ENCODE measurements around the gene CELF1. TPM values are rescaled to one million over a fixed set of nuclear protein-coding genes. Genes with fewer than 3 reads are reported as not detected.

CELF1 gene
- polyA plus RNA-seq, 1 donor from 2014 or later = 209 TPM

DNA sequence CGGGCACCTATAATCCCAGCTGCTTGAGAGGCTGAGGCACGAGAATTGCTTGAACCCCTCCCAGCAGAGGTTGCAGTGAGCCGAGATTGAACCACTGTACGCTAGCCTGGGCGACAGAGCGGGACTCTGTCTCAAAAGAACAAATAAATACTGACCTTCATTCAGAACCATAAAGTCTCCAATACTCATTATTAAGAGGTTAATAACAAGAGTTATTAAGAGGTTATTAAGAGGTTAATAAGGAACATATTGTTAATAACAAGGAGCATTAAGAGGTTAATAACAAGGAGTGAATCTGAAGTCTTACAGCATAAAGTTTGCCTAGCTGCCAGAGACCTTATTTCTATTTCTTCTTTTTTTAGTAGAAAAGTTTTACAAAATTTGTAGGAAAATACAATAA, 7.6 kb downstream of the CELF1 start:
- Histone ChIP-seq H2AFZ (ENCODE audit: low read depth, low read length) (no peak overlapping the region), H3K9me2 (ENCODE audit: insufficient read depth, low read length) (no peaks in the 10 kb centered on the region), H3K9me3 (ENCODE audit: low read length) (no peaks in the 10 kb centered on the region), H3F3A (ENCODE audit: insufficient read depth, low read length, poor library complexity, severe bottlenecking) (no peaks in the 10 kb centered on the region), H4K20me1 (ENCODE audit: insufficient read depth) (no peaks in the 10 kb centered on the region), H3K9ac (ENCODE audit: low read length) (no peak overlapping the region), H3K27ac (ENCODE audit: low read length) (no peak overlapping the region), H3K36me3 (ENCODE audit: insufficient read depth, low read length) (no peaks in the 10 kb centered on the region), H3K27me3 (ENCODE audit: insufficient read depth, low read depth, low read length) (no peaks in the 10 kb centered on the region), H3K4me3 (ENCODE audit: low read length) (no peak overlapping the region), H3K4me2 (ENCODE audit: low read length) (no peak overlapping the region), H3K79me2 (replicated peaks; ENCODE audit: insufficient read depth, low read length) (peaks cover 84% of the 10 kb centered on the region)
- TF ChIP-seq, protein P1, sequence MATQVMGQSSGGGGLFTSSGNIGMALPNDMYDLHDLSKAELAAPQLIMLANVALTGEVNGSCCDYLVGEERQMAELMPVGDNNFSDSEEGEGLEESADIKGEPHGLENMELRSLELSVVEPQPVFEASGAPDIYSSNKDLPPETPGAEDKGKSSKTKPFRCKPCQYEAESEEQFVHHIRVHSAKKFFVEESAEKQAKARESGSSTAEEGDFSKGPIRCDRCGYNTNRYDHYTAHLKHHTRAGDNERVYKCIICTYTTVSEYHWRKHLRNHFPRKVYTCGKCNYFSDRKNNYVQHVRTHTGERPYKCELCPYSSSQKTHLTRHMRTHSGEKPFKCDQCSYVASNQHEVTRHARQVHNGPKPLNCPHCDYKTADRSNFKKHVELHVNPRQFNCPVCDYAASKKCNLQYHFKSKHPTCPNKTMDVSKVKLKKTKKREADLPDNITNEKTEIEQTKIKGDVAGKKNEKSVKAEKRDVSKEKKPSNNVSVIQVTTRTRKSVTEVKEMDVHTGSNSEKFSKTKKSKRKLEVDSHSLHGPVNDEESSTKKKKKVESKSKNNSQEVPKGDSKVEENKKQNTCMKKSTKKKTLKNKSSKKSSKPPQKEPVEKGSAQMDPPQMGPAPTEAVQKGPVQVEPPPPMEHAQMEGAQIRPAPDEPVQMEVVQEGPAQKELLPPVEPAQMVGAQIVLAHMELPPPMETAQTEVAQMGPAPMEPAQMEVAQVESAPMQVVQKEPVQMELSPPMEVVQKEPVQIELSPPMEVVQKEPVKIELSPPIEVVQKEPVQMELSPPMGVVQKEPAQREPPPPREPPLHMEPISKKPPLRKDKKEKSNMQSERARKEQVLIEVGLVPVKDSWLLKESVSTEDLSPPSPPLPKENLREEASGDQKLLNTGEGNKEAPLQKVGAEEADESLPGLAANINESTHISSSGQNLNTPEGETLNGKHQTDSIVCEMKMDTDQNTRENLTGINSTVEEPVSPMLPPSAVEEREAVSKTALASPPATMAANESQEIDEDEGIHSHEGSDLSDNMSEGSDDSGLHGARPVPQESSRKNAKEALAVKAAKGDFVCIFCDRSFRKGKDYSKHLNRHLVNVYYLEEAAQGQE (IDR thresholded peaks at IDR 0.05; ENCODE audit: borderline replicate concordance) = no peak
- no peak for TF ChIP-seq EZH2 (IDR thresholded peaks at IDR 0.05; ENCODE audit: borderline replicate concordance, insufficient read depth, low read length, poor library complexity, severe bottlenecking)

DNA sequence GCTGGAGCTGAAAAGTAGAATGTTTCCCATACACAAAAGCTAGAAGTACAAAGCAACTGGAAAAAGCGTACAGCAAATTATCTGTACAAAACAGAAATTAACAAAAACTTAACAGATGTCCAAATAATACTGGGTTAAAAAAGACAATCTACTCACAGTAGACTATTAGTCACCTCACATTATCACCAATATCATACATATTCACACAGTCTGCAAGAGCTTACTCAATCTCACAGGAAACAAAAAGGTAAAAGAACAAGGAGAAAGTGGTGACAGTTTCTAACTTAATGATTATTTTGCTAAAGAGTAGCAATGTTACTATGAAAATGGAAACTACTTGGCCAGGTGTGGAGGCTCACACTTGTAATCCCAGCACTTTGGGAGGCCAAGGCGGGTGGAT, 11.9 kb downstream of the CELF1 start:
- Histone ChIP-seq H3K79me2 (replicated peaks; ENCODE audit: insufficient read depth, low read length) (peaks cover 83% of the 10 kb centered on the region), H3K4me3 (ENCODE audit: low read length) (peak overlapping the region; percentile 54), H3K36me3 (ENCODE audit: insufficient read depth, low read length) (no peaks in the 10 kb centered on the region), H3K27ac (ENCODE audit: low read length) (peak overlapping the region; percentile 97), H2AFZ (ENCODE audit: low read depth, low read length) (no peak overlapping the region), H4K20me1 (ENCODE audit: insufficient read depth) (peaks cover 3% of the 10 kb centered on the region), H3F3A (ENCODE audit: insufficient read depth, low read length, poor library complexity, severe bottlenecking) (peaks cover 3% of the 10 kb centered on the region), H3K9me3 (ENCODE audit: low read length) (no peaks in the 10 kb centered on the region), H3K27me3 (ENCODE audit: insufficient read depth, low read depth, low read length) (no peaks in the 10 kb centered on the region), H3K9ac (ENCODE audit: low read length) (peak overlapping the region; percentile 23), H3K4me2 (ENCODE audit: low read length) (no peak overlapping the region), H3K9me2 (ENCODE audit: insufficient read depth, low read length) (no peaks in the 10 kb centered on the region)
- no peak for TF ChIP-seq RAD21 (conservative IDR thresholded peaks at IDR 0.05)
- TF ChIP-seq, protein P1 (IDR thresholded peaks at IDR 0.05; ENCODE audit: borderline replicate concordance) = no peak
- TF ChIP-seq EP300 (conservative IDR thresholded peaks at IDR 0.05; ENCODE audit: poor library complexity, severe bottlenecking) = no peak
- TF ChIP-seq TAF1 (IDR thresholded peaks at IDR 0.05; ENCODE audit: low read depth) = no peak
- TF ChIP-seq, protein P2, sequence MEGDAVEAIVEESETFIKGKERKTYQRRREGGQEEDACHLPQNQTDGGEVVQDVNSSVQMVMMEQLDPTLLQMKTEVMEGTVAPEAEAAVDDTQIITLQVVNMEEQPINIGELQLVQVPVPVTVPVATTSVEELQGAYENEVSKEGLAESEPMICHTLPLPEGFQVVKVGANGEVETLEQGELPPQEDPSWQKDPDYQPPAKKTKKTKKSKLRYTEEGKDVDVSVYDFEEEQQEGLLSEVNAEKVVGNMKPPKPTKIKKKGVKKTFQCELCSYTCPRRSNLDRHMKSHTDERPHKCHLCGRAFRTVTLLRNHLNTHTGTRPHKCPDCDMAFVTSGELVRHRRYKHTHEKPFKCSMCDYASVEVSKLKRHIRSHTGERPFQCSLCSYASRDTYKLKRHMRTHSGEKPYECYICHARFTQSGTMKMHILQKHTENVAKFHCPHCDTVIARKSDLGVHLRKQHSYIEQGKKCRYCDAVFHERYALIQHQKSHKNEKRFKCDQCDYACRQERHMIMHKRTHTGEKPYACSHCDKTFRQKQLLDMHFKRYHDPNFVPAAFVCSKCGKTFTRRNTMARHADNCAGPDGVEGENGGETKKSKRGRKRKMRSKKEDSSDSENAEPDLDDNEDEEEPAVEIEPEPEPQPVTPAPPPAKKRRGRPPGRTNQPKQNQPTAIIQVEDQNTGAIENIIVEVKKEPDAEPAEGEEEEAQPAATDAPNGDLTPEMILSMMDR (IDR thresholded peaks at IDR 0.05; ENCODE audit: poor library complexity, severe bottlenecking) = no peak
- no peak for TF ChIP-seq SMC3 (conservative IDR thresholded peaks at IDR 0.05; ENCODE audit: poor library complexity)
- TF ChIP-seq EZH2 (IDR thresholded peaks at IDR 0.05; ENCODE audit: borderline replicate concordance, insufficient read depth, low read length, poor library complexity, severe bottlenecking) = no peak
- no peak for TF ChIP-seq POLR2AphosphoS5 (IDR thresholded peaks at IDR 0.05)
- TF ChIP-seq MXI1 (conservative IDR thresholded peaks at IDR 0.05; ENCODE audit: poor library complexity, severe bottlenecking) = no peak

All from neural cell (in vitro differentiated cells).